Activated naive CD8-positive, alpha-beta T cell (primary cell): ENCODE measurements around the gene KCNH5.

ENCODE experiments used
- H3K27ac Mint-ChIP-seq: one replicate; pipeline ENCODE4 v1.8.0; 2021; ENCODE audit warnings: mixed read lengths
- H3K27me3 Mint-ChIP-seq: one replicate; pipeline ENCODE4 v1.8.0; 2021; ENCODE audit warnings: mixed read lengths
- H3K36me3 Mint-ChIP-seq: one replicate; pipeline ENCODE4 v1.8.0; 2021; ENCODE audit warnings: mixed read lengths
- H3K4me1 Mint-ChIP-seq: one replicate; pipeline ENCODE4 v1.8.0; 2021; ENCODE audit warnings: low read depth, mixed read lengths
- H3K4me3 Mint-ChIP-seq: one replicate; pipeline ENCODE4 v1.8.0; 2021; ENCODE audit warnings: mild to moderate bottlenecking, mixed read lengths
- H3K9me3 Mint-ChIP-seq: one replicate; pipeline ENCODE4 v1.8.0; 2021; ENCODE audit warnings: low read depth, mixed read lengths

Gene KCNH5

GRCh38 chr14:62946221-62946620 is 99.0 kb downstream of the KCNH5 start:
- H3K4me1 Mint-ChIP-seq: no peaks in the 10 kb centered on the region
- H3K4me3 Mint-ChIP-seq: no peak overlapping the region
- H3K36me3 Mint-ChIP-seq: no peaks in the 10 kb centered on the region
- no peak overlapping the region for H3K27ac Mint-ChIP-seq
- no peaks in the 10 kb centered on the region for H3K9me3 Mint-ChIP-seq
- peaks cover 2% of the 10 kb centered on the region for H3K27me3 Mint-ChIP-seq

GRCh38 chr14:62943202-62943601 is 102.1 kb downstream of the KCNH5 start:
- Mint-ChIP-seq H3K27ac (no peak overlapping the region), H3K9me3 (peaks cover 4% of the 10 kb centered on the region), H3K27me3 (peaks cover 3% of the 10 kb centered on the region), H3K4me1 (no peaks in the 10 kb centered on the region), H3K36me3 (no peaks in the 10 kb centered on the region), H3K4me3 (no peak overlapping the region)

GRCh38 chr14:62939970-62940369 is 105.3 kb downstream of the KCNH5 start:
- peaks cover 4% of the 10 kb centered on the region for H3K9me3 Mint-ChIP-seq
- no peaks in the 10 kb centered on the region for H3K4me1 Mint-ChIP-seq
- H3K4me3 Mint-ChIP-seq: no peak overlapping the region
- H3K36me3 Mint-ChIP-seq: no peaks in the 10 kb centered on the region
- H3K27me3 Mint-ChIP-seq: peaks cover 3% of the 10 kb centered on the region
- H3K27ac Mint-ChIP-seq: no peak overlapping the region

GRCh38 chr14:62938778-62939177 is 106.5 kb downstream of the KCNH5 start:
- Mint-ChIP-seq H3K9me3 (peaks cover 4% of the 10 kb centered on the region), H3K27me3 (peaks cover 3% of the 10 kb centered on the region), H3K27ac (no peak overlapping the region), H3K36me3 (no peaks in the 10 kb centered on the region), H3K4me3 (no peak overlapping the region), H3K4me1 (no peaks in the 10 kb centered on the region)

- peaks cover 1% of the 10 kb centered on the region for H3K27me3 Mint-ChIP-seq
- H3K9me3 Mint-ChIP-seq: peaks cover 4% of the 10 kb centered on the region
- no peak overlapping the region for H3K4me3 Mint-ChIP-seq
- no peaks in the 10 kb centered on the region for H3K36me3 Mint-ChIP-seq
- no peaks in the 10 kb centered on the region for H3K4me1 Mint-ChIP-seq
- no peak overlapping the region for H3K27ac Mint-ChIP-seq
These were observed 110.8 kb downstream of the KCNH5 start for GRCh38 chr14:62934439-62934838.

- no peak overlapping the region for H3K4me3 Mint-ChIP-seq
- peaks cover 1% of the 10 kb centered on the region for H3K27me3 Mint-ChIP-seq
- H3K9me3 Mint-ChIP-seq: peaks cover 4% of the 10 kb centered on the region
- H3K4me1 Mint-ChIP-seq: no peaks in the 10 kb centered on the region
- H3K27ac Mint-ChIP-seq: no peak overlapping the region
- no peaks in the 10 kb centered on the region for H3K36me3 Mint-ChIP-seq
These were observed 123.8 kb downstream of the KCNH5 start for GRCh38 chr14:62921466-62921865.

- H3K27me3 Mint-ChIP-seq: peaks cover 5% of the 10 kb centered on the region
- no peaks in the 10 kb centered on the region for H3K9me3 Mint-ChIP-seq
- H3K4me1 Mint-ChIP-seq: no peaks in the 10 kb centered on the region
- H3K4me3 Mint-ChIP-seq: no peak overlapping the region
- H3K27ac Mint-ChIP-seq: no peak overlapping the region
- H3K36me3 Mint-ChIP-seq: no peaks in the 10 kb centered on the region
These were observed 128.7 kb downstream of the KCNH5 start for GRCh38 chr14:62916551-62916950.

- Mint-ChIP-seq H3K27me3 (peaks cover 5% of the 10 kb centered on the region), H3K36me3 (no peaks in the 10 kb centered on the region), H3K4me1 (no peaks in the 10 kb centered on the region), H3K27ac (no peak overlapping the region), H3K9me3 (no peaks in the 10 kb centered on the region), H3K4me3 (no peak overlapping the region)
These were observed 130.4 kb downstream of the KCNH5 start for GRCh38 chr14:62914873-62915272.

- Mint-ChIP-seq H3K27me3 (peaks cover 5% of the 10 kb centered on the region), H3K36me3 (no peaks in the 10 kb centered on the region), H3K4me1 (no peaks in the 10 kb centered on the region), H3K27ac (no peak overlapping the region), H3K9me3 (no peaks in the 10 kb centered on the region), H3K4me3 (no peak overlapping the region)
These were observed 131.2 kb downstream of the KCNH5 start for GRCh38 chr14:62914025-62914424.

- Mint-ChIP-seq H3K36me3 (no peaks in the 10 kb centered on the region), H3K27me3 (no peaks in the 10 kb centered on the region), H3K4me1 (no peaks in the 10 kb centered on the region), H3K27ac (no peak overlapping the region), H3K9me3 (peaks cover 4% of the 10 kb centered on the region), H3K4me3 (no peak overlapping the region)
These were observed 136.8 kb downstream of the KCNH5 start for GRCh38 chr14:62908506-62908905.

GRCh38 chr14:62905566-62905965 is 139.7 kb downstream of the KCNH5 start:
- no peak overlapping the region for H3K4me3 Mint-ChIP-seq
- H3K27ac Mint-ChIP-seq: no peak overlapping the region
- H3K4me1 Mint-ChIP-seq: no peaks in the 10 kb centered on the region
- no peaks in the 10 kb centered on the region for H3K27me3 Mint-ChIP-seq
- peaks cover 5% of the 10 kb centered on the region for H3K9me3 Mint-ChIP-seq
- peaks cover 2% of the 10 kb centered on the region for H3K36me3 Mint-ChIP-seq

- no peak overlapping the region for H3K4me3 Mint-ChIP-seq
- H3K27ac Mint-ChIP-seq: no peak overlapping the region
- no peaks in the 10 kb centered on the region for H3K27me3 Mint-ChIP-seq
- no peaks in the 10 kb centered on the region for H3K36me3 Mint-ChIP-seq
- H3K4me1 Mint-ChIP-seq: no peaks in the 10 kb centered on the region
- peaks cover 7% of the 10 kb centered on the region for H3K9me3 Mint-ChIP-seq
These were observed 147.5 kb downstream of the KCNH5 start for GRCh38 chr14:62897771-62898170.

- Mint-ChIP-seq H3K36me3 (no peaks in the 10 kb centered on the region), H3K4me1 (no peaks in the 10 kb centered on the region), H3K27ac (no peak overlapping the region), H3K4me3 (no peak overlapping the region), H3K9me3 (peaks cover 7% of the 10 kb centered on the region), H3K27me3 (no peaks in the 10 kb centered on the region)
These were observed 148.3 kb downstream of the KCNH5 start for GRCh38 chr14:62896932-62897456.

GRCh38 chr14:62894736-62895135 is 150.5 kb downstream of the KCNH5 start:
- no peaks in the 10 kb centered on the region for H3K27me3 Mint-ChIP-seq
- H3K4me1 Mint-ChIP-seq: no peaks in the 10 kb centered on the region
- H3K36me3 Mint-ChIP-seq: no peaks in the 10 kb centered on the region
- no peak overlapping the region for H3K27ac Mint-ChIP-seq
- H3K9me3 Mint-ChIP-seq: peaks cover 4% of the 10 kb centered on the region
- H3K4me3 Mint-ChIP-seq: no peak overlapping the region

- no peaks in the 10 kb centered on the region for H3K36me3 Mint-ChIP-seq
- H3K27ac Mint-ChIP-seq: no peak overlapping the region
- H3K4me1 Mint-ChIP-seq: no peaks in the 10 kb centered on the region
- no peak overlapping the region for H3K4me3 Mint-ChIP-seq
- peaks cover 4% of the 10 kb centered on the region for H3K9me3 Mint-ChIP-seq
- H3K27me3 Mint-ChIP-seq: no peaks in the 10 kb centered on the region
These were observed 155.9 kb downstream of the KCNH5 start for GRCh38 chr14:62889364-62889763.

GRCh38 chr14:62886461-62886860 is 158.8 kb downstream of the KCNH5 start:
- no peaks in the 10 kb centered on the region for H3K27me3 Mint-ChIP-seq

More at GRCh38 chr14:62886461-62886860, 158.8 kb downstream of the KCNH5 start:
- Mint-ChIP-seq H3K4me3 (no peak overlapping the region), H3K4me1 (no peaks in the 10 kb centered on the region), H3K36me3 (no peaks in the 10 kb centered on the region), H3K9me3 (no peaks in the 10 kb centered on the region), H3K27ac (no peak overlapping the region)
